ENCODE measurements around the gene MRPL38.

- TF ChIP-seq CTCF (IDR thresholded peaks at IDR 0.05), result no peak
- TF ChIP-seq POLR2AphosphoS5 (IDR thresholded peaks at IDR 0.05; ENCODE audit: insufficient read depth in 1 of 2, low read depth in 1 of 2), result no peak
These were observed 26.9 kb downstream of the MRPL38 start for GRCh38 chr17:75877752-75878173.
